Epithelial cell of esophagus (primary cell): ENCODE measurements around the gene PASK.

Experiments
- DNase-seq: peaks from one replicate; pipeline ENCODE4 v3.0.0; 2010; ENCODE audit warnings: low read depth
- H3K4me3 ChIP-seq: 2 replicates; pipeline ENCODE4 v1.5.1; 2011; ENCODE audit warnings: mild to moderate bottlenecking, low read length, control low read depth
- TF ChIP-seq, protein P1 (sequence below): IDR thresholded peaks from 2 replicates; pipeline ENCODE4 v1.5.1; 2011; ENCODE audit warnings: low read depth, mild to moderate bottlenecking, low read length, control low read depth, inconsistent platforms; ENCODE audit not compliant: insufficient read depth; ENCODE audit errors: missing control alignments

Gene PASK

DNA sequence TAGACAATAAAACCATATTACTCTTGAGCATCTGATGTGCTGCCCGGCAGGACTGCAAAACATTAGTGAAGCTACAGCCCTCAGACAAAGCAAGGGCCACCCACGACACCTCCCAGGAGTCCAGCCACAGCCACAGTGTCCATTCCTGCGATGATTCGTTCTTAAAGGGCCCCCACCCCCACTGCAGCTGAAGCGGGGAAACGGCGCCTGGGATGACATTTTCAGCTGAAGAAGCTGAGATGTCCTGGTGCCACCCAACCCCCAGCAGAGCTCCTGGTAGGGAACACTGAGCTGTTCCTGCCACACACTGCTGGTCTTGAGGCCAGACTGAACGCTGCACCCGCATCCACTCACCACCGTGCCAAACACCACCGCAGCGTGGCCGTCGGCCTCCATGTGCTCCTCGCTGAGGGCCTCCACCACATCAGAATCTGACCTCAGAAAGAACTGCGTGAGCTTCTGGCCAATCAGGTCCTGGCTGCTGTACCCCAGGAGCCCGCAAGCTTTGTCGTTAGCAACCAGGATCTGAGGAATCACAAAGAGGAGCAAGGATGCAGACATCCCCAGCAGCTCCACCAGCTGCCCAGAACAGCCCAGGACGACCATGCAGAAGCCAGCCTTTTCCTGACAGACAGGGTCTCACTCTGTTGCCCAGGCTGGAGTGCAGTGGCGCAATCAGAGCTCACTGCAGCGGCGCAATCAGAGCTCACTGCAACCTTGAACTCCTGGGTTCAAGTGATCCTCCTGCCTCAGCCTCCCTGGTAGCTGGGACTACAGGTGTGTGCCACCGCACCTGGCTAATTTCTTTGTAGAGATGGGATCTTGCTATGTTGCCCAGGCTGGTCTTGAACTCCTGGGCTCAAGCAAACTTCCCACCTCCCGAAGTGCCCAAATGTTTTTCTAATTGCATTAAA is 9.5 kb downstream of the PASK start:
- no peak for DNase-seq

DNA sequence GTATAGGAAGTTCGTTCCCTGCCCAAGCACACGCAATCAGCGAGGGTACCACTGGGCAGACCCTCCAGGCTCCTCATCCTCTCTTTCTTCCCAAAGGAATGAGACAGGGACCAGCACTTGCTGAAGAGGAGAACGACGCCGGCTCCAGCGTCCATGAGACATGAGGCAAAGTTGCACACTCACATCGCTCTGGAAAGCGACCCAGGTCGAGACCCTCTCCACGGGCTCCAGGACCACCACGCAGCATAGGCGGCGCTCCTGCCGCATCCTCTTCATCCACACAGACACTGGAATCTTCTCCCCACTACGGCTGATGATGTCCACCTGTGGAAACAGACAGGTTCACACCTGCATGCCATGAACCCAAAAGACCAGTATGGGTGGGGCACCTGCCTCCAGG is 10.8 kb downstream of the PASK start:
- no peak overlapping the region for H3K4me3 ChIP-seq
- TF ChIP-seq, protein P1, sequence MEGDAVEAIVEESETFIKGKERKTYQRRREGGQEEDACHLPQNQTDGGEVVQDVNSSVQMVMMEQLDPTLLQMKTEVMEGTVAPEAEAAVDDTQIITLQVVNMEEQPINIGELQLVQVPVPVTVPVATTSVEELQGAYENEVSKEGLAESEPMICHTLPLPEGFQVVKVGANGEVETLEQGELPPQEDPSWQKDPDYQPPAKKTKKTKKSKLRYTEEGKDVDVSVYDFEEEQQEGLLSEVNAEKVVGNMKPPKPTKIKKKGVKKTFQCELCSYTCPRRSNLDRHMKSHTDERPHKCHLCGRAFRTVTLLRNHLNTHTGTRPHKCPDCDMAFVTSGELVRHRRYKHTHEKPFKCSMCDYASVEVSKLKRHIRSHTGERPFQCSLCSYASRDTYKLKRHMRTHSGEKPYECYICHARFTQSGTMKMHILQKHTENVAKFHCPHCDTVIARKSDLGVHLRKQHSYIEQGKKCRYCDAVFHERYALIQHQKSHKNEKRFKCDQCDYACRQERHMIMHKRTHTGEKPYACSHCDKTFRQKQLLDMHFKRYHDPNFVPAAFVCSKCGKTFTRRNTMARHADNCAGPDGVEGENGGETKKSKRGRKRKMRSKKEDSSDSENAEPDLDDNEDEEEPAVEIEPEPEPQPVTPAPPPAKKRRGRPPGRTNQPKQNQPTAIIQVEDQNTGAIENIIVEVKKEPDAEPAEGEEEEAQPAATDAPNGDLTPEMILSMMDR, result no peak
- DNase-seq, result no peak

More for the DNA sequence above, 9.5 kb downstream of the PASK start:
- H3K4me3 ChIP-seq, result no peak overlapping the region
- TF ChIP-seq, protein P1, result no peak

DNA sequence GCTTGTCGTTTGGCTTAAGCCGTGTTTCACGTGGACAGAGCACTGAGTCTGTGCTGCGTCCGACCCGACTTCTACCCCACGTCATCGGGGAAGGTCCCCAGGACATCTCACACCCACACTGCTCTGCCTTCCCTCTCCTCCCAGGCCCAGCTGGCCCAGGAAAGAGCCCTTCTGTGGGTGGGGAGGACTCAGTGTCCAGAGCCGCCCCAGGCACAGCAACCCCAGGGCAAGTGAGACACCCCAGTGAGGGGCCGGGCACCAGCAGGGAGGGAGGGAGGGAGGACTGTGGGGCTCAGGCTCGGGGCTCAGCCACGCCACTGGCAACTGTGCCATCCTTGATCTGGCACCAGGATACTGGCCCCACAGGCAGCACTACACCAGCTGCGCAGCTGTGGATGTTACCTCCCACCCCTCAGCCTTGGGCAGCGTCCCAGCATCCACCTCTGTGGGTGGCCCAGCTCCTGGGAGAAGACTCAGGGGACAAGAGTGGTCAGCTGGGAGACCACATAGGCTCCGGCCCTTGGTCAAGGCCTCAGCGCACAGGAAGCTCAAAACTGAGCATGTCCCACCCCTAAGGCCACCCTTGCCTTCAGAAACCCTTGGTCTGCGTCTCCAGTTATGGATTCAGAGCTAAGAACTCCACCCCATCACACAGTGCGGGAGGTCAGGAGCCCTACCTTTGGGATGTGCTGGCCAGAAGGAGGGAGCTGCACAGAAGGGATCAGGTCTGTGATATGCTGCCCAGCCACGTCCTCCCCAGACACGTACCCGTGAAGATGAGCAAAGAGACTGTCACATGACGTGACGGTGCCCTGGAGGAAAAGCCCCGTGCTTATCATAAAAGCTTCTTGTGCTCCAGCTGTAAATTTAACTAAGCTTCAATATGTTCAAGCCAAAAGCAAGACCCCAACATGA is 11.7 kb downstream of the PASK start:
- TF ChIP-seq, protein P1, result no peak
- DNase-seq, result no peak

DNA sequence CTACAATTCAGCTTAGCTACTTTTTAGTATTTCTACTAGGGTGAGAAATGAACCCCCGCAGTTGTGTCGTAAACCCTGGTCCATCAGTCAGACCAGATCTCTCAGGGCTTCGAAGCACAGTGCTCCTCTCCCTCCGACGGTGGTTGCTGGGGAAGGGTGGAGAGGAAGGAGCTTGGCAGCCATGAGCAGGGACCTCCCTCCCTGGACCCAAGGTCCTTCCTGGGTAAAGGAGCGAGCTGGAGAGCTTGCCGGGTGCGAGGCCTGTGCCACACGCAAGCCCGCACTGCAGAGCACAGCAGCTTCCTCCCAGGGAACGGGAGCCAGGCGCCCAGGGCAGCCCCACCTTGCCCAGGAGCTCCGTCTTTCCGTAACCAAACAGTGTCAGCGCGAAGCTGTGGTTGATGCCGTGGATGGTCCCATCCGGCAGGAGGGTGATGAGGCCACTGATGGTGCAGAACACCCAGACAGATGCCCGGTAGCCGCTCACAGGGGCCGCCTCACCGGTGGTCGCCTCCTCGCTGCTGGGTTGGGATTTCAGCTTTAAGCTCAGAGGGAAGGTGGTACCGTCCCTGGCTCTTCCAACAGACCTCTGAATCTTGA is 12.5 kb downstream of the PASK start:
- no peak overlapping the region for H3K4me3 ChIP-seq
- TF ChIP-seq, protein P1, result no peak
- no peak for DNase-seq

More for the DNA sequence above, 11.7 kb downstream of the PASK start:
- H3K4me3 ChIP-seq, result no peak overlapping the region

DNA sequence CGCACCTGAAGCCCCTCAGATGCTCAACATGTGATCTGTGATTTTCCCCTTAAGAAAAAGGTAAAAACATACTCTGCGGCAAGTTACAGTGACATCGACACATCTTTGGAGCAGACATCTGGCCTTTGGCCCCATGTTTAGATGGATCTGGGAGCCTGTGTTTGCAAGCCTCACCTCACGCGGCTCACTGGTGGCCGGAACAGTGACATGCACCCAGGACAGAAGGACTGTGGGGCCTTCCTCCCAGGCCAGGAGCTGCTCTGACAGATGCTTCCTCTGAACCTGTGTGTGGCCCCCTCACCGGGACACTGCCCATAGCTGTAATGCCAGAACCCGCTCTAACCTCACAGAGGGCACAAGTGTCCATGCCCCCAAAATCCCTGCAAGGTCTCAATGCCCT is 13.1 kb downstream of the PASK start:
- no peak for DNase-seq
- TF ChIP-seq, protein P1, result no peak
- H3K4me3 ChIP-seq, result no peak overlapping the region

DNA sequence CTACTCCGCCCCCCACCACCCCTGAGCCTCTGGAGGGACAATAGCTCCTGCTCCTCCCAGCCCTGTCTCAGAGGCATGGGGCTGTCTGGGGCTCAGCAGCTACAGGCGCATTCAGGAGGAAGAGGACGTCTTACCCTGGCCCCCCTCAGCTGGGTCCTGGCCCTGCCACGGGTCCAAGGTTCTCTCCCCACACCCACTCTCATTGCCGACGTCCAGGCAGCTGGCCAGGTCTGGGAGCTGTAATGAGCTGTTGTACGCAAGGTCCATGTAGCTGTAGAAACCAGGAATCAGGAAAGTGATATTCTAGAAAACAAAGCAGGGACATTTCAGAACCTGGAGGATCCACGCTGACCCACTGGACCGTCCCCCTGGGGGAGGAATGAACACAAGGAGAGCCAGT is 13.5 kb downstream of the PASK start:
- H3K4me3 ChIP-seq, result no peak overlapping the region
- TF ChIP-seq, protein P1, result no peak
- no peak for DNase-seq
